EL (cell line): ENCODE data around the gene ERCC3.
"Not testable (repeated sequence)": the region's sequence is repeated elsewhere in the genome, so short reads cannot be mapped to it uniquely, and the experiment has no call there.

Experiments
- DNase-seq: peaks from one replicate; pipeline ENCODE4 v3.0.0-alpha.2; 2016

ERCC3 gene

DNA sequence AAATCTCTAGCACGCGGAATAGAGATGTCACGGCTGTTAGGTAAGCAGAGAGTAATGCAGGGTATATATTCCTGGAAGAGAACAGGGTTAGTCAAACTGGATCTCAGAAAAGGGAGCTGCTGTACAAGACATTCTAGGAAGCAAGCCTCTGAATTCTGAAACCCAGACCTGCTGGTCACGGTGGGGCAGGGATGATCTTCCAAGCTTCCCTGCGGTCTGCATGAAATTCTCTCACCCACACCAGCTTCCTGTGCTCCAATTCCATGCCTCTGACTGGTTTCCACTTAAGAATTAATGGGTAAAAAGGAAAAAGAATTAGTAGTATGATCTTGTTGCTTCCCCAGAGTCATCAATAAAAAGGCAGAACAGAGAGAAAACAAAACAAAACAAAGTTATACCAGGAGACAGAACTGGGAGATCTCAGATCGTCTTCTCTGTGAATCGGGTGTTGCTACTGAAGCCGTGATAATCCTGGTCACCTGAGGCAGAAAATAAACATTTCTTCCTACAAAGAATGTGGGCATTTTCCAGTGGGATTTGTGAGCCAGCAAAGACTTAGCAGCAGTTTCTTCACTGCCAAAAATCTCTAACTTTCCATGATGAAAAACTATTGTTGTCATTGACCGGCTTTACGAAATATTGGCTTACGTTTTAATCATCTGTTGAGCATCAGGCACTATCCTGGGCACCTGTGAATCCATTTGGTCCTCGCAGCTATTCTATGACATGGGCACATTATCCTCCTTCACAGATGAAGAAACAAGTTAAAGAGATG, 68.6 kb downstream of the ERCC3 start:
- peak; percentile 60 for DNase-seq

DNA sequence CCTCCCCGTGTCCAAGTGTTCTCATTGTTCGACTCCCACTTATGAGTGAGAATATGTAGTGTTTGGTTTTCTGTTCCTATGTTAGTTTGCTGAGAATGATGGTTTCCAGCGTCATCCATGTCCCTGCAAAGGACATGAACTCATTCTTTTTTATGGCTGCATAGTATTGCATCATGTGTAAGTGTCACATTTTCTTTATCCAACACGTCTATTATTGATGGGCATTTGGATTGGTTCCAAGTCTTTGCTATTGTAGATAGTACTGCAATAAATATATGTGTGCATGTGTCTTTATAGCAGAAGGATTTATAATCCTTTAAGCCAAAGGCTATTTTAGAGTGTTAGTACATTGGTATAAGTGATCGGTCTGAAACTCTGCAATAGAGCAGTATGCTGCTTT, 69.8 kb downstream of the ERCC3 start:
- not testable (repeated sequence) for DNase-seq

DNA sequence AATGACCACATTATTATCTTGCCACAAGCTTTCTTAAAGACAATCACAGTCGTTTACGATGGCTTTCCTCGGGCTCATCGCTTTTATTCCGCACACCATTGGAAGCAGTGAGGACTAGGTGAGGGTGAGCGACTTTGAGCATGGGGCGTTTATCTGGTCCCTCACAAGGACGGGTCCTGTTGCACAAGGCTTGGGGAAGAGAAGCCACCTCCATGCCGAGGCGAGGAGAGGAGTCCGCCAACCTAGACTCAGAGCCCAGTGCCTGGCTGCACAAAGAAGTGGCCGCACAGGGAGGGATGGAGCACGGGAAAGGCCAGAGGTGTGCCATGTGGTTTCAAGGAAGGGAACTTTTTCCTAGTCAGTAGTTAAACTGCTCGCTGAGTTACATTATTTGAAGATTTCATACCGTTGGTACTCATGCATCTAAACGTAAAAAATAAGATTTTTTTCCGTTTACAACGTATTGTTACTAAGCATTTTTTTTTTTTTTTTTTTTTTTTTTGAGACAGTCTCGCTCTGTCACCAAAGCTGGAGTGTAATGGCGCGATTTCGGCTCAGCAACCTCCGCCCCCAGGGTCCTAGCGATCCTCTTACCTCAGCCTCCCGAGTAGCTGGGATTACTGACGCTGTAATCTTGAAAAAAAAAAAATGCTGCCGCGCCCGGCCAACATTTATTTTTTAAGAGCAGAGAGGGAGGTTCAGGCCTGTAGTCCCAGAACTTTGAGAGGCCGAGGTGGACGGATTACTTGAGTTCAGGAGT, 73.0 kb downstream of the ERCC3 start:
- no peak for DNase-seq

- DNase-seq: no peak
Measured at GRCh38 chr2:127220102-127220767, 73.7 kb downstream of the ERCC3 start, which contains the start of gene CYP27C1. Gene CYP27C1 (minus strand): TSS chr2:127220299. CDS start chr2:127220270, 29 bp downstream.

GRCh38 chr2:127219171-127220070, 74.5 kb downstream of the ERCC3 start:
- no peak for DNase-seq

DNA sequence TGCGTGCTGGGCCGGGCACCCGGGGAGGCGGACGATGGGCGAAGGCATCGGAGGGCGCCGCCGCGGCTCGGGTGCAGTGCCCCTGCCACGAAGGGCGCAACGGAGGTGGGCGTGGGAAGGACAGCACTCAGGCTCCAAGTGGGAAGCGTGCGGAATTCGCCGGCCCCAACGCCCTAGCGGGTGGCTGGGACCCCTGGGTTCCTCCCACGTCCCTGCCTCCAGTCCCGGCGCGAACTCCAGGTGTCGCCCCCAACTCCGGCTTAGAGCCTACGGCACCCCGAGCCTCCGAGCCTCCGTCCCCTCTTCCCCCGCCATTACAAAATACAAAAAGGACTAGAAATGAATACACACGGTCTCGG, 75.2 kb downstream of the ERCC3 start:
- no peak for DNase-seq

DNA sequence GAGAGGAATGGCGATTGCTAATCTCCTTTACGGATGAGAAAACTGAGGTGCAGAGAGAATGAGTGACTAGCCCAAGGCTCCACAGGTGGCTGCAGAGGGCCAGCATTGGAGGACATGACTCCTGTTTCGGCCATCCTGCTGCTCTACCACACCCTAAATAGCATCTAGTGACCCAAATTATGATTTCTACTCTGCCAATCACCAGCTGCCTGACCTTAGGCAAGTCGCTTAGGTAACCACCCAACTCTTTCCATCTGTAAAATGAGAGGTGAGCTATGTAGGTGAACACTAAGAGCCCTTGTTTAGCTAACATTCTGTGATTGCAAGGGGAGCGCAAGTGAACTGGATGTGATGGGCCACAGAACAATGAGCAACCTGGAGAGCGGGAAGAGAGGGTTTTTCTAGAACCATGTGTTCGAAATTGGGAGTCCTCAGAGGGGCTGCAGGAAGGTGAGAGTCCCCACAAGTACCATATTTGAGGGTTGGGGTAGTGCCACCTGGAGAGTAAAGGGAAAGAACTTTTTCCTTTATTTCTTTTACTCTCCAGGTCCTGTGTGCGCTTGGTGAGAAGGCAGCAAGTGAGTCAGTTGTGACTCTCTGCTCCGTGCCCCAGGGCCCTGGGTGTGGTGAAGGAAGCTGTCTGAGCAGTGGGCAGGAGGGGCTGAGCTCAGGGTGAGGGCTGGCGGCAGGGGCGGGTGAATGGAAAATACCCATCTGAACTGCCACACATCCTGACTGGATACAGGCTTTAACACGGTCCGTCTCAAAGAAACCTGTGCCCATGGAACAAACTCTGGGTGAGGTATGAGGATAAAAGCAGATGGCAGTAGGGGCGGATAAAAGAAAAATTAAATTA, 76.2 kb downstream of the ERCC3 start:
- DNase-seq: peak; percentile 80

DNA sequence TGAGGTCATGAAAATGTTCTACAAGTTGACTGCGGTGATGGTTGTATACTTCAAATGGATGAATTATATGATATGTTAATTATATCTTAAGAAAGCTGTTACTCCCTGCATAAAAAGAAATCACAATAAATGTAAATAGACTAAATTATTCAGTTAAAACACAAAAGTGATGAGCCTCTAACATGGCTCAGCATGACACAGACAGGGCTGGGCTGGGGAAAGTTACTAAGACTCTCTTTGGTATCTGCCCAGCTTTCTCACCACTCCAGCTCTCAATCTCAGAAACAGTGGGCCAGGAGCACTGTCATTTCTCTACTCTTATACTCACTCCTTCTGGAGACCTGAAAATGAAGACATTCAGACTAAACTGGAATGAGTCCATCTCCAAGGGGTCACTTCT, 77.4 kb downstream of the ERCC3 start:
- DNase-seq: no peak

- no peak for DNase-seq
Measured at GRCh38 chr2:127216095-127216494, 77.8 kb downstream of the ERCC3 start.

DNA sequence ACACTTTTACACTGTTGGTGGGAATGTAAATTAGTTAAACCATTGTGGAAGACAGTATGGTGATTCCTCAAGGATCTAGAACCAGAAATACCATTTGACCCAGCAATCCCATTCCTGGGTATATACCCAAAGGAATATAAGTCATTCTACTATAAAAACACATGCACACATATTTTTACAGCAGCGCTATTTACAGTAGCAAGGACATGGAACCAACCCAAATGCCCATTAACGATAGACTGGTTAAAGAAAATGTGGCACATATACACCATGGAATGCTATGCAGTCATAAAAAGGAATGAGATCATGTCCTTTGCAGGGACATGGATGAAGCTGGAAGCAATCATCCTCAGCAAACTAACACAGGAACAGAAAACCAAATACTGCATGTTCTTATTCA, 79.7 kb downstream of the ERCC3 start:
- DNase-seq: not testable (repeated sequence)

- peak; percentile 32 for DNase-seq
Measured at GRCh38 chr2:127208313-127208712, 85.6 kb downstream of the ERCC3 start.
